ENCODE results near the gene SCO2. TPM values are rescaled to one million over a fixed set of nuclear protein-coding genes. Genes with fewer than 3 reads are reported as not detected.
A peak's percentile ranks its signal among the peaks of the same experiment; 100 is the strongest.
"Not testable (repeated sequence)": the region's sequence is repeated elsewhere in the genome, so short reads cannot be mapped to it uniquely, and the experiment has no call there.

SCO2 gene
- polyA plus RNA-seq, 10 donors = 1.3 to 5.0 (median 3.2) TPM; not detected in 2

DNA sequence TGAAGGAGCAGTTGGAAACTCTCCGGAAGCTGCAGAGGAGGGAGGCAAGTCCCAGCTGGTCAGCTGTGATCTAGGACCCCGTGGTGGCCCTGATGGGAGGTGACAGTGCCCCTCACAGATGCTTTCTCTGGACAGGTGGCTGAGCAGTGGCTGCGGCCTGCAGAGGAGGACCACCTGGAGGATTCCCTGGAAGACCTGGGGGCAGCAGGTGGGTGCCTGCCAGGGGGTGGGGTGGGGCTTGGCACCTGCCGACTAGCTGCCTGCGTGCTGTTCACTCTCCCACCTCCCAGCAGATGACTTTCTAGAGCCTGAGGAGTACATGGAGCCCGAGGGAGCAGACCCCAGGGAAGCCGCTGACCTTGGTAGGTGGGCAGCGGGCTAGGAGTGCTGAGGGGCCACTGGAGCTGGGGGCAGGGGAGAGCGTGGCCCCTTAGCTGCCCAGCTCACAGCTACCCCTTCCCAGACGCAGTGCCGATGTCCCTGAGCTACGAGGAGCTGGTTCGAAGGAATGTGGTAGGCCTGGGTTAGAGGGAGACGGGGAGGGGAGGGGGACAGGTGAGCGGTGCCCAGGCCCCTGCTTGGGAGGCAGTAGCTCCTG lies 3.1 kb downstream of the SCO2 start:
- no peak for DNase-seq

GRCh38 chr22:50521710-50522109 lies 3.7 kb downstream of the SCO2 start:
- DNase-seq = no peak

GRCh38 chr22:50520826-50521453 lies 4.5 kb downstream of the SCO2 start:
- no peak for DNase-seq

GRCh38 chr22:50520184-50520583 lies 5.2 kb downstream of the SCO2 start:
- DNase-seq = not testable (repeated sequence)

- no peak for DNase-seq
Observed at GRCh38 chr22:50519151-50519550, 6.2 kb downstream of the SCO2 start.

DNA sequence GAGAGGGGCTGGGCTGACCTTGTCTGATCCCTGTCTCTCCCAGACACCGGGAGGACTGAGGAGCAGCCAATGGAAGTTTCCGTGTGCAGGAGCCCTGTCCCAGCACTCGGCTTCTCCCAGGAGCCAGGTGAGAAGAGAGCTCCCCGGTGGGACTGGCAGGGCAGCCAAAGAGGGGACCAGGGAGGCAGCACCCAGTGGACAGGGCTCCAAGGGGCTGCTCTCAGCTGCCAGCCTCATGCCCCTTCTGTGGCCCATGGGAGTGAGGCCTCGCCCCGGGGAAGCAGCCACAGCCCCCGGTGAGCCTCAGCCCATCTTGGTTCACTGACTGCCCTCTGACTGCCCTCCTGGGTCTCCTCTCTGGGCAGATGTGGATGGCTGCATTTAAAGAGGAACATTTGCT lies 6.8 kb downstream of the SCO2 start:
- no peak for DNase-seq

DNA sequence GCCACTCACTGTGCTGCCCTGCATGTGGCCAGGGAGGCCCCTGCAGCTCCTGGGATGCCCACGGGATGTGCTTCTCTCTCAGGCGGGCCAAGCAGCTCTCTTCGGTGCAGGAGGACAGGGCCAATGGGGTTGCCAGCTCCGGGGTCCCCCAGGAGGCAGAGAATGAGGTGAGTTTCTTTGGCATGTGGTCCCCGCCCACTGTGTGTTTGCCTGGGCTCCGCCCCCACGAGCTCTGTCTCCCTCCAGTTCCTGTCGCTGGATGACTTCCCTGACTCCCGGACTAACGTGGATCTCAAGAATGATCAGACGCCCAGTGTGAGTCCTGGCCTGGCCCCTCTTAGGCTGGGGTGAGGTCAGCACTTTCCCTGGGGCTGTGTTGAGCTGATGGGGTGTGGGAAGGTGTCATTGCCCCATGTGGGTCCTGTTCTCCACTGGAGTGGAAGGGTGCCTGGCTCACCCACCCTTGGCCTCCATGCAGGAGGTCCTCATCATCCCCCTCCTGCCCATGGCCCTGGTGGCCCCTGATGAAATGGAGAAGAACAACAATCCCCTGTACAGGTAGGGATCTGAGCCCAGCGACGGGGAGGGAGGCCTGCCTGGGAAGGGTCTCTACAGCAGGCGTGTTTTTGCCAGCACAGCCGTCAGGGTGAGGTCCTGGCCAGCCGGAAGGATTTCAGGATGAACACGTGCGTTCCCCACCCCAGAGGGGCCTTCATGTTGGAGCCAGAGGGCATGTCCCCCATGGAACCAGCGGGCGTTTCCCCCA lies 7.7 kb downstream of the SCO2 start:
- DNase-seq = no peak

DNA sequence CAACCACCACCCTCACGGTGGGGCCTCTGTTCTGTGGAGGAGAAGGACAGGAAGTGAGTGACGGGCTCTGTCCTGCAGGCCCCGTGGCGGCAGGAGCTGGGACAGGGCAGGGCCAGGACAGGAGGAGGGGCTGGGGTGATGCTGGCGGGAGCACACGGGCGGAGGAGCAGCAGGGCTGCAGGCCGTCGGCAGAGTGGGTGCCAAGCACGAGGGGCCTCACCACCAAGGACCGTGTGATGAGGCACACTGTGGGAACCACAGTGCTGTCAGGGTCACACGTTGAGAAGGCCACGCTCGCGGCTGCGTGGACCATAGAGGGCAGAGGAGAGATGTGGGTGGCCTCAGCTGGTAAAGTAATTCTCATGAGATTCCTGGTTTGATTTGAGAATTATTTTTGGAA lies 8.5 kb downstream of the SCO2 start:
- DNase-seq = no peak

DNA sequence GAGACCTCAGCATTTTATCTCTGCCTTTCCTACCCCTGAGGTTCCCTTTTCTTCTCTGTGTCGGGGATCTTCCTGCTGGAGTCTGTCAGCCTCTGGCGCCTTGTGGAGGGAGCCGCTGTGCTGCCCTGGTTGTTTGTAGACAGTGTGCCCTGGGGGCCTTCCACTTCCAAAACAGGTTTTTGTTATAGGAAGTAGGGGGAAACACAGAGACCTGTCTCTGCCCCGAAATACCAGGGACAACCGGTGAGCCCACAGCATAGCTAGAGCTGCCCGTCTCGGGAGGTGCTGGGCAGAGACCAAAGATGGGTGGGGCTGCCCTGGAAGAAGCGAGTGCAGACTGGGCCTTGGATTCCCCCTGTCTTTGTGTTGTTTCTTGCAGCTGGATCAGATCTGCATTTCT lies 9.3 kb downstream of the SCO2 start:
- no peak for DNase-seq

GRCh38 chr22:50513175-50513574 lies 12.2 kb downstream of the SCO2 start:
- no peak for DNase-seq

- DNase-seq = no peak
Observed at GRCh38 chr22:50508897-50509296, 16.5 kb downstream of the SCO2 start.

GRCh38 chr22:50507991-50508884 lies 17.2 kb downstream of the SCO2 start, which contains the start of gene NCAPH2:
TSS of gene NCAPH2 (plus strand) at chr22:50508224. CDS start at chr22:50508338, 114 bp downstream.
- DNase-seq = peak; percentile 97 to 100 (median 99)

- DNase-seq = peak in 1 of 3 donors; percentile 93
Observed at GRCh38 chr22:50507421-50507990, 17.9 kb downstream of the SCO2 start, which contains the start of gene LMF2. TSS of gene LMF2 (minus strand) at chr22:50507702. CDS start at chr22:50507675, 27 bp downstream.

- no peak for DNase-seq
Observed at GRCh38 chr22:50506611-50507420, 18.6 kb downstream of the SCO2 start.

- DNase-seq = no peak
Observed at GRCh38 chr22:50505776-50506610, 19.4 kb downstream of the SCO2 start.

DNA sequence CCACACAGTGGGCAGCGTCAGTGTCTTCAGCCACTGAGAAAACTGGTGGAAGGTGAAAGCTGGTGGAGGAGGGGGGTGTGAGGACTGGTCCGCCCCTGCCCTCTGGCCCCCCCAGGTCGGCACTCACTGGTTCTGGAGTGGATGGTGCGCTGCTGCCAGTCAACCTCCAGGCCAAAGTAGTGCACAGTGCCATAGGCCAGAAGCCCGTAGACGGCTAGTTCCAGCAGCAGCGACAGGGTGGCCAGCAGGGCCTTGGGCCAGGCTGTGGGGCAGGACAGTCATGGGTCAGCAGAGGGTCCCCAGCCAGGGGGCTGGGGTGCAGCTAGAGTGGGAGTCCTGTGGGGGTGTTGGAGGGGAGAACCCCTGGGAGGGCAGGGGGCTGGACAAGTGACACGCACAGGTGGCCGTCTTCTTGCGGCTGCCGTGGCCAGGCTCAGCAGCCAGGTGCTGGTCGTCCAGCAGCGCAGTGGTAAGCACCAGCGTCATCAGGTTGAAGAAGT lies 20.1 kb downstream of the SCO2 start:
- DNase-seq = no peak

- no peak for DNase-seq
Observed at GRCh38 chr22:50504369-50505211, 20.8 kb downstream of the SCO2 start.

- no peak for DNase-seq
Observed at GRCh38 chr22:50503475-50504145, 21.8 kb downstream of the SCO2 start.
